OCI-LY3 (cell line): ENCODE data around the gene CACYBP.

Source experiments
- H2AFZ ChIP-seq: fragments of 200-600, 300-600 bp; shearing (Covaris generic); 2 replicates; pipeline ENCODE4 v1.6.0; 2014; ENCODE audit warnings: antibody characterized with exemption, low read depth, low read length
- H3K27ac ChIP-seq: fragments of 200-600, 300-600 bp; sonication (generic); 2 replicates; pipeline ENCODE4 v1.5.1; 2014; ENCODE audit warnings: mild to moderate bottlenecking, low read length, moderate library complexity, mixed read lengths
- H3K27me3 ChIP-seq: fragments of 200-600, 300-600 bp; sonication (generic); 2 replicates; pipeline ENCODE4 v1.6.1; 2014; ENCODE audit warnings: low read depth, low read length, mixed read lengths
- H3K36me3 ChIP-seq: fragments of 200-600, 300-600 bp; sonication (generic); replicated peaks from 2 replicates; pipeline ENCODE3; 2014; ENCODE audit warnings: low read depth, low read length, mixed read lengths
- H3K4me1 ChIP-seq: fragments of 300-600, 200-600 bp; sonication (generic); 2 replicates; pipeline ENCODE4 v1.6.1; 2014; ENCODE audit warnings: low read length, mixed read lengths
- H3K4me2 ChIP-seq: fragments of 200-600, 300-600 bp; sonication (generic); 2 replicates; pipeline ENCODE4 v1.6.1; 2014; ENCODE audit warnings: low read length, mixed read lengths
- H3K4me3 ChIP-seq: fragments of 300-600, 200-600 bp; sonication (generic); 2 replicates; pipeline ENCODE4 v1.5.1; 2014; ENCODE audit warnings: antibody characterized with exemption, mild to moderate bottlenecking, low read length, moderate library complexity
- H3K79me2 ChIP-seq: fragments of 300-600, 200-600 bp; shearing (Covaris generic); 2 replicates; pipeline ENCODE4 v1.6.1; 2014; ENCODE audit warnings: mild to moderate bottlenecking, low read length, mixed read lengths
- H3K9ac ChIP-seq: fragments of 300-600, 200-600 bp; shearing (Covaris generic); 2 replicates; pipeline ENCODE4 v1.6.0; 2014; ENCODE audit warnings: mild to moderate bottlenecking, low read length, moderate library complexity
- H3K9me3 ChIP-seq: fragments of 200-600, 300-600 bp; shearing (Covaris generic); 2 replicates; pipeline ENCODE4 v1.6.1; 2014; ENCODE audit warnings: low read length, mixed read lengths; ENCODE audit not compliant: insufficient read depth
- H4K20me1 ChIP-seq: fragments of 200-600, 300-600 bp; sonication (generic); 2 replicates; pipeline ENCODE4 v1.6.1; 2016; ENCODE audit warnings: low read length, mixed read lengths; ENCODE audit not compliant: insufficient read depth
- CTCF ChIP-seq: fragments of 200-600, 300-600 bp; sonication (generic); IDR thresholded peaks from 2 replicates; pipeline ENCODE4 v1.5.1; 2014; ENCODE audit warnings: antibody characterized with exemption, low read length, low read depth
- EZH2phosphoT487 ChIP-seq: fragments of 200-600 bp; shearing (Covaris generic); IDR thresholded peaks from 2 replicates; pipeline ENCODE4 v1.6.1; 2018; ENCODE audit warnings: antibody characterized with exemption, mixed run types, low read depth

Gene CACYBP

DNA sequence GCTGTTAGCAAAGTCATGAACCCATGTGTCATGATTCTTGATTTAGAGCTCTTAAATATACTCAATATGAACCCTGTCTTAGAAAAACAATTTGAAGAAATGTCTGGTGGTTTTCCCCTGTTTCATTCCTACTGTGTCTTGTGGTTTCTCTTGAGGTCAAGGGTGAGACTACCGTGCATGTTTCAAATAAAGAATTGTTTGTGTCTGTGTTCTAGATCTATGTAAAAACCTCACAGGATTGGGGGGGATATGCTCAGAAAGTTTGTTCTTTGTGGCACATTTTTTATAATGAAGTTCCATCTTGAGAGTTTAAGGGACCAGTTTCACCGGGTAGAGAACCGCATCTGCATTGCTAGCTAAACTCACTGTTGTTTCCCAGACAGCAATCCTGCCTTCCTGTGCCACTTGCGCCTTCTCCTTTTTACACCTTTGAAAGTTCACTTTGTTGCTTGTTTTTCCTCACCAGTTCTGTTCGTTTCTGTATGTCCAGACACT lies 30.9 kb upstream of the CACYBP start:
- H3K4me1 ChIP-seq, result peaks cover 45% of the 10 kb centered on the region
- no peaks in the 10 kb centered on the region for H3K27me3 ChIP-seq
- TF ChIP-seq CTCF, result no peak
- no peak for TF ChIP-seq EZH2phosphoT487
- H3K79me2 ChIP-seq, result no peaks in the 10 kb centered on the region
- H3K27ac ChIP-seq, result no peak overlapping the region
- no peak overlapping the region for H3K9ac ChIP-seq
- H3K4me2 ChIP-seq, result peak overlapping the region; percentile 62
- peak overlapping the region; percentile 4 for H3K4me3 ChIP-seq
- H3K9me3 ChIP-seq, result no peaks in the 10 kb centered on the region
- H3K36me3 ChIP-seq, result peaks cover 7% of the 10 kb centered on the region
- H4K20me1 ChIP-seq, result no peaks in the 10 kb centered on the region
- H2AFZ ChIP-seq, result no peak overlapping the region

GRCh38 chr1:174969977-174970376 lies 29.8 kb upstream of the CACYBP start:
- no peaks in the 10 kb centered on the region for H3K27me3 ChIP-seq
- H3K79me2 ChIP-seq, result no peaks in the 10 kb centered on the region
- H3K9ac ChIP-seq, result no peak overlapping the region
- H3K27ac ChIP-seq, result no peak overlapping the region
- H4K20me1 ChIP-seq, result no peaks in the 10 kb centered on the region
- no peak for TF ChIP-seq EZH2phosphoT487
- no peak for TF ChIP-seq CTCF
- peaks cover 7% of the 10 kb centered on the region for H3K36me3 ChIP-seq
- peaks cover 35% of the 10 kb centered on the region for H3K4me1 ChIP-seq
- H3K9me3 ChIP-seq, result no peaks in the 10 kb centered on the region
- H3K4me3 ChIP-seq, result no peak overlapping the region
- H3K4me2 ChIP-seq, result no peak overlapping the region
- no peak overlapping the region for H2AFZ ChIP-seq

DNA sequence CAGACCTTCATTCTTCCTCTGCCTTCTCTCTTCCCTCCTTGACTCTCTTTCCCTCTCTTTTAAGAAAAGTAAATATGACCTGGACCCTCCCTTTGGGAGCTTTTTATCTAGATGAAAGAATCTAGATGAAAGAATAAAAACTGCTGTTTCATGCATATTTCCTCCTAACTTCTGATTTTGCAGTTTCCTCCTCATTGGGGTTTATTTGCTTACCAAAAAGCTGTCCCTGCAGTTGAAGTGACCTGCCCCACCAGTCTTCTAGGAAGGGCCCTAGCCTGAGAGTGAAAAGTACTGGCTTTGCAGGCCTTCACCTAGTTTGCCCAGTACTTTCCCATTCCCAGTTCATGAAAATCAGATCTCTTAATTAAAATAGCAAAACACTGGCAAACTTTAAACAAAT lies 28.3 kb upstream of the CACYBP start:
- no peak overlapping the region for H3K9ac ChIP-seq
- no peak for TF ChIP-seq CTCF
- no peak for TF ChIP-seq EZH2phosphoT487
- H3K27me3 ChIP-seq, result no peaks in the 10 kb centered on the region
- H3K27ac ChIP-seq, result no peak overlapping the region
- H3K4me2 ChIP-seq, result peak overlapping the region; percentile 5
- H3K4me1 ChIP-seq, result peaks cover 37% of the 10 kb centered on the region
- H3K79me2 ChIP-seq, result no peaks in the 10 kb centered on the region
- H3K4me3 ChIP-seq, result no peak overlapping the region
- H3K36me3 ChIP-seq, result peaks cover 7% of the 10 kb centered on the region
- 0 out of 2 replicates have a peak, but pooled peaks cover under 1% of the 10 kb centered on the region for H4K20me1 ChIP-seq
- H2AFZ ChIP-seq, result no peak overlapping the region
- no peaks in the 10 kb centered on the region for H3K9me3 ChIP-seq

GRCh38 chr1:174971902-174972301 lies 27.8 kb upstream of the CACYBP start:
- Histone ChIP-seq H3K4me1 (peaks cover 42% of the 10 kb centered on the region), H4K20me1 (0 out of 2 replicates have a peak, but pooled peaks cover 2% of the 10 kb centered on the region), H3K4me3 (no peak overlapping the region), H3K79me2 (no peaks in the 10 kb centered on the region), H3K9ac (no peak overlapping the region), H3K9me3 (no peaks in the 10 kb centered on the region), H3K27me3 (no peaks in the 10 kb centered on the region), H2AFZ (no peak overlapping the region), H3K4me2 (peak overlapping the region; percentile 5), H3K36me3 (peaks cover 7% of the 10 kb centered on the region), H3K27ac (peak overlapping the region; percentile 5; the same call in 1 of the 2 replicates)
- TF ChIP-seq EZH2phosphoT487, result no peak
- no peak for TF ChIP-seq CTCF
